H1 (cell line): ENCODE data around the gene PTH1R. TPM values are rescaled to one million over a fixed set of nuclear protein-coding genes. Genes with fewer than 3 reads are reported as not detected.

Source experiments
- CTCF ChIA-PET: fragments of 300-600 bp; sonication (Branson Sonifier 250); formaldehyde crosslinking; loops from one replicate; lab custom pipeline; 2021; ENCODE audit not compliant: partially characterized antibody; lab: Charles Lee
- POLR2A ChIA-PET: fragments of 300-600 bp; sonication (Branson Sonifier 250); formaldehyde crosslinking; loops from one replicate; lab custom pipeline; 2021; ENCODE audit warnings: inconsistent platforms; ENCODE audit not compliant: partially characterized antibody; lab: Charles Lee
- DNase-seq, 2 experiments: peaks; one replicate each; pipeline versions ENCODE4 v3.0.0 to v3.0.0-alpha.2; 2010 to 2022; ENCODE audit warnings: low spot score in 2 of 2, low read depth in 1 of 2, mixed read lengths in 1 of 2
- FAIRE-seq: peaks from 2 replicates; lab custom pipeline; 2011; peaks lifted over from hg19 to GRCh38; lab: Jason Lieb, UNC
- H2AFZ ChIP-seq: 2 replicates; pipeline ENCODE4 v1.8.1; 2012; ENCODE audit warnings: low read length, inconsistent platforms
- H2AK5ac ChIP-seq: 2 replicates; pipeline ENCODE4 v1.6.1; 2013; ENCODE audit warnings: low read depth, low read length
- H2BK120ac ChIP-seq: replicated peaks from 2 replicates; pipeline ENCODE3; 2013; ENCODE audit warnings: low read depth, low read length, inconsistent platforms
- H2BK12ac ChIP-seq: 2 replicates; pipeline ENCODE4 v1.6.1; 2013; ENCODE audit warnings: low read depth, low read length
- H2BK15ac ChIP-seq: 2 replicates; pipeline ENCODE4 v1.6.1; 2013; ENCODE audit warnings: low read length
- H2BK20ac ChIP-seq: 2 replicates; pipeline ENCODE4 v1.6.1; 2013; ENCODE audit warnings: low read length
- H2BK5ac ChIP-seq: 2 replicates; pipeline ENCODE4 v1.6.1; 2013; ENCODE audit warnings: low read depth, low read length
- H3K14ac ChIP-seq: 2 replicates; pipeline ENCODE4 v1.6.1; 2013; ENCODE audit warnings: inconsistent platforms; ENCODE audit not compliant: insufficient read length
- H3K18ac ChIP-seq: 2 replicates; pipeline ENCODE4 v1.6.1; 2013; ENCODE audit warnings: low read length; ENCODE audit errors: extremely low read depth
- H3K23ac ChIP-seq: 2 replicates; pipeline ENCODE4 v1.6.1; 2013; ENCODE audit warnings: inconsistent platforms; ENCODE audit not compliant: insufficient read length
- H3K23me2 ChIP-seq: 2 replicates; pipeline ENCODE4 v1.6.1; 2013; ENCODE audit warnings: low read depth, low read length
- H3K27ac ChIP-seq: 2 replicates; pipeline ENCODE4 v1.6.1; 2011; ENCODE audit warnings: low read depth, low read length, inconsistent platforms
- H3K27me3 ChIP-seq, 4 experiments: replicated peaks in 1 of 4; 1 replicate in 1 of 4; 2 replicates in 3 of 4; pipeline versions ENCODE4 v1.6.1 to v1.8.1; 2011 to 2013; ENCODE audit warnings: low read length in 3 of 4, mild to moderate bottlenecking in 3 of 4, inconsistent platforms in 2 of 4, mixed read lengths in 2 of 4, moderate library complexity in 1 of 4; ENCODE audit not compliant: control insufficient read depth in 3 of 4, insufficient read depth in 3 of 4; ENCODE audit errors: extremely low read depth in 1 of 4
- H3K36me3 ChIP-seq, 4 experiments: 2 replicates each; pipeline versions ENCODE4 v1.6.1 to v1.8.1; 2011 to 2013; ENCODE audit warnings: mild to moderate bottlenecking in 4 of 4, low read length in 3 of 4, moderate library complexity in 2 of 4, control low read depth in 1 of 4, inconsistent platforms in 1 of 4; ENCODE audit not compliant: insufficient read depth in 4 of 4, control insufficient read depth in 2 of 4
- H3K4ac ChIP-seq: replicated peaks from 2 replicates; pipeline ENCODE3; 2013; ENCODE audit warnings: low read length, low read depth, mixed read lengths, inconsistent platforms; ENCODE audit not compliant: insufficient read length
- H3K4me1 ChIP-seq, 4 experiments: replicated peaks in 1 of 4; 1 replicate in 1 of 4; 2 replicates in 3 of 4; pipeline versions ENCODE4 v1.6.1 to v1.8.1; 2011 to 2013; ENCODE audit warnings: low read length in 3 of 4, inconsistent platforms in 2 of 4, mixed read lengths in 1 of 4; ENCODE audit not compliant: insufficient read depth in 4 of 4, control insufficient read depth in 3 of 4
- H3K4me2 ChIP-seq, 2 experiments: 2 replicates each; pipeline versions ENCODE4 v1.6.1 to v1.8.1; 2011 to 2013; ENCODE audit warnings: low read depth in 2 of 2, low read length in 2 of 2, control low read depth in 1 of 2, inconsistent platforms in 1 of 2, mild to moderate bottlenecking in 1 of 2; ENCODE audit not compliant: insufficient read depth in 1 of 2
- H3K4me3 ChIP-seq, 4 experiments: fragments of 200-600, 300-600 bp in 1 of 4; sonication (generic), shearing (Covaris generic), sonication (Bioruptor Twin) in 1 of 4; 2 replicates each; pipeline versions ENCODE4 v1.5.1 to v1.8.1; 2011 to 2016; ENCODE audit warnings: low read length in 4 of 4, low read depth in 3 of 4, control low read depth in 2 of 4, inconsistent platforms in 2 of 4, mild to moderate bottlenecking in 2 of 4, mixed read lengths in 1 of 4, moderate library complexity in 1 of 4; ENCODE audit not compliant: insufficient read depth in 2 of 4; ENCODE audit errors: extremely low read depth in 1 of 4
- H3K56ac ChIP-seq: replicated peaks from 2 replicates; pipeline ENCODE3; 2013; ENCODE audit warnings: low read depth, mild to moderate bottlenecking, mixed read lengths, low read length, inconsistent platforms; ENCODE audit not compliant: insufficient read length
- H3K79me1 ChIP-seq: 2 replicates; pipeline ENCODE4 v1.6.1; 2013; ENCODE audit warnings: low read depth, low read length, control low read depth
- H3K79me2 ChIP-seq, 2 experiments: 2 replicates each; pipeline versions ENCODE4 v1.6.1 to v1.8.1; 2012 to 2013; ENCODE audit warnings: low read length in 2 of 2, mild to moderate bottlenecking in 2 of 2, inconsistent platforms in 1 of 2; ENCODE audit not compliant: insufficient read depth in 2 of 2, control insufficient read depth in 1 of 2
- H3K9ac ChIP-seq, 4 experiments: replicated peaks in 1 of 4; 1 replicate in 1 of 4; 2 replicates in 3 of 4; pipeline versions ENCODE4 v1.6.1 to v1.8.1; 2011 to 2013; ENCODE audit warnings: low read depth in 3 of 4, low read length in 3 of 4, control low read depth in 2 of 4, mild to moderate bottlenecking in 2 of 4, moderate library complexity in 2 of 4, inconsistent platforms in 1 of 4; ENCODE audit errors: extremely low read depth in 1 of 4
- H3K9me3 ChIP-seq, 2 experiments: 2 replicates each; pipeline versions ENCODE4 v1.6.1 to v1.8.1; 2012 to 2013; ENCODE audit warnings: mild to moderate bottlenecking in 2 of 2, moderate library complexity in 2 of 2, control low read depth in 1 of 2, inconsistent platforms in 1 of 2, low read depth in 1 of 2, low read length in 1 of 2, mixed read lengths in 1 of 2; ENCODE audit not compliant: insufficient read depth in 2 of 2
- H4K20me1 ChIP-seq, 2 experiments: replicated peaks in 1 of 2; 2 replicates each; pipeline versions ENCODE3 to v1.8.1; 2011 to 2013; ENCODE audit warnings: inconsistent platforms in 2 of 2, low read length in 2 of 2, mild to moderate bottlenecking in 1 of 2; ENCODE audit not compliant: insufficient read depth in 2 of 2, control insufficient read depth in 1 of 2
- H4K5ac ChIP-seq: 2 replicates; pipeline ENCODE4 v1.6.1; 2013; ENCODE audit warnings: low read length, low read depth, mixed read lengths, inconsistent platforms; ENCODE audit not compliant: insufficient read length
- H4K8ac ChIP-seq: 2 replicates; pipeline ENCODE4 v1.8.0; 2013; ENCODE audit warnings: mild to moderate bottlenecking, moderate library complexity, low read length, inconsistent platforms; ENCODE audit not compliant: insufficient read depth; ENCODE audit errors: extremely low read depth
- H4K91ac ChIP-seq: replicated peaks from 2 replicates; pipeline ENCODE3; 2013; ENCODE audit warnings: low read length, mixed read lengths, inconsistent platforms; ENCODE audit not compliant: insufficient read length
- CBX5 ChIP-seq: fragments of 300-800, 300-1000 bp; sonication (generic); IDR thresholded peaks from 2 replicates; pipeline ENCODE4 v1.7.1; 2016; ENCODE audit warnings: antibody characterized with exemption, low read length, low read depth
- CREB1 ChIP-seq: IDR thresholded peaks from 2 replicates; pipeline ENCODE4 v1.6.1; 2012; ENCODE audit warnings: inconsistent platforms
- EGR1 ChIP-seq: IDR thresholded peaks from 2 replicates; pipeline ENCODE4 v1.6.1; 2011; ENCODE audit warnings: low read depth, low read length, borderline replicate concordance
- GTF2F1 ChIP-seq: IDR thresholded peaks from 2 replicates; pipeline ENCODE4 v1.6.1; 2012; ENCODE audit warnings: low read depth, low read length, improper control_type of control experiment, borderline replicate concordance
- JUN ChIP-seq: IDR thresholded peaks from 2 replicates; pipeline ENCODE4 v1.6.1; 2011; ENCODE audit warnings: low read depth, mild to moderate bottlenecking, improper control_type of control experiment, low read length
- NANOG ChIP-seq: IDR thresholded peaks from 2 replicates; pipeline ENCODE4 v1.6.1; 2011; ENCODE audit warnings: low read length, low read depth, mild to moderate bottlenecking, inconsistent platforms; ENCODE audit not compliant: insufficient read depth, poor library complexity, severe bottlenecking
- POU5F1 ChIP-seq: IDR thresholded peaks from 2 replicates; pipeline ENCODE4 v1.6.1; 2011; ENCODE audit warnings: low read depth, mild to moderate bottlenecking, low read length, moderate library complexity
- SIRT6 ChIP-seq: IDR thresholded peaks from one replicate; pipeline ENCODE4 v1.7.1; 2012; ENCODE audit warnings: low read length, inconsistent platforms
- TBP ChIP-seq: IDR thresholded peaks from 2 replicates; pipeline ENCODE4 v1.6.1; 2011; ENCODE audit warnings: low read depth, low read length, improper control_type of control experiment
- TCF12 ChIP-seq: IDR thresholded peaks from 2 replicates; pipeline ENCODE4 v1.6.1; 2011; ENCODE audit warnings: low read depth, mild to moderate bottlenecking, low read length
- YY1 ChIP-seq: IDR thresholded peaks from 2 replicates; pipeline ENCODE4 v1.6.1; 2011; ENCODE audit warnings: low read depth, mild to moderate bottlenecking, low read length
- ZNF274 ChIP-seq: IDR thresholded peaks from 2 replicates; pipeline ENCODE4 v1.7.0; 2012; ENCODE audit warnings: low read length, borderline replicate concordance; ENCODE audit errors: extremely low read depth
- WGBS, 2 experiments: shearing (Covaris generic) in 1 of 2; methylation state at CpG; one replicate each; pipeline versions ENCODE4 v1.1.6 to v1.1.7; 2013 to 2015; ENCODE audit warnings: low lambda C conversion rate in 2 of 2, mixed read lengths in 2 of 2, inconsistent platforms in 1 of 2, low coverage in 1 of 2, missing lambda C conversion rate in 1 of 2; ENCODE audit not compliant: insufficient replicate concordance in 2 of 2, insufficient coverage in 1 of 2, insufficient read length in 1 of 2; ENCODE audit errors: extremely low coverage in 1 of 2, missing lambda C conversion rate in 1 of 2; 5-methylcytosine and 5-hydroxymethylcytosine counted together
- polyA plus RNA-seq, 7 experiments: library from polyadenylated mRNA; depleted of rRNA in 3 of 7; stranded (reverse) in 5 of 7; unstranded in 2 of 7; fragments of >200 nt in 5 of 7; fragments of 200-250 nt in 2 of 7; gene quantifications; 1 replicate in 5 of 7; 2 replicates in 1 of 7; 4 replicates in 1 of 7; pipeline versions ENCODE4 v1.2.1 to v1.2.3, GENCODE V29; 2011 to 2013; ENCODE audit warnings: missing spikeins in 2 of 7, mixed read lengths in 2 of 7
- total RNA-seq: library from RNA; stranded (reverse); fragmentation: NEBNext Ultra II Directional; extraction: Animal tissue kit (Norgen Biotek cat#: 25700); gene quantifications from 2 replicates; pipeline ENCODE4 v1.2.1, GENCODE V29; 2021
- TF ChIP-seq, protein P1 (sequence below): IDR thresholded peaks from 2 replicates; pipeline ENCODE4 v1.6.1; 2011; ENCODE audit warnings: low read depth, mild to moderate bottlenecking, low read length; ENCODE audit not compliant: insufficient read depth
- TF ChIP-seq, protein P2 (sequence below): IDR thresholded peaks from 2 replicates; pipeline ENCODE4 v1.6.1; 2012; ENCODE audit warnings: inconsistent platforms

PTH1R gene
- total and polyA plus RNA-seq, 2 of the 8 experiments (the other 6 are each of a cell fraction or from before 2014, with no cell fraction given) = 0.57 to 1.5 TPM

DNA sequence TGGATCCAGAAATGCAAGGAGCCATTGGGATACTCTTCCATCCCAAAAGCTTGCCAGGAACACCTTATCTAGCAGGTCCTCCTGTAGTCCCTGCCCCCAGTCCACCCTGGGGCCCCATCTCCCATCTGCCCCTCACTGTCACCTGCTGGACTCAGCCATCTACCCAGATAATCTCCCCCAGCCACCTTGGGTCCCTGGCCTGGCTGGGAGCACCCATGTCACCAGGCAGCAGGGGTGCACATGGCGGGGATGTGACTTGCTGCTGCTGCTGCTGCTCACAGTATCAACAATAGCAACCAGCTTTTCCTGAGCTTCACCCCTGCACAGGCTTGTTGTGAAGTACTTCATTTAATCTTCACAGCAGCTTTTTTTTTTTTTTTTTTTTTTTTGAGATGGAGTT is 12.6 kb downstream of the PTH1R start:
- Histone ChIP-seq H2BK12ac (no peak overlapping the region), H2AFZ (no peak overlapping the region), H3K4ac (no peak overlapping the region), H3K23me2 (peaks cover 4% of the 10 kb centered on the region; the same call in 1 of the 2 replicates), H3K14ac (no peak overlapping the region), H4K91ac (no peak overlapping the region), H3K4me3 (no peak overlapping the region), H4K8ac (no peak overlapping the region), H2BK15ac (no peak overlapping the region), H4K5ac (no peak overlapping the region), H3K9me3 (no peaks in the 10 kb centered on the region), H4K20me1 (peaks cover 0 to 5% of the 10 kb centered on the region in 2 experiments), H2BK120ac (no peak overlapping the region), H3K27me3 (peaks cover 25 to 76% (median 62%) of the 10 kb centered on the region in 4 experiments), H3K18ac (no peak overlapping the region), H3K56ac (no peak overlapping the region), H3K4me1 (peaks cover 4 to 22% (median 17%) of the 10 kb centered on the region in 4 experiments), H3K79me2 (no peaks in the 10 kb centered on the region), H3K23ac (no peak overlapping the region), H2BK5ac (no peak overlapping the region), H2BK20ac (no peak overlapping the region), H3K27ac (no peak overlapping the region), H3K9ac (no peak overlapping the region), H2AK5ac (no peak overlapping the region), H3K4me2 (no peak overlapping the region), H3K79me1 (no peaks in the 10 kb centered on the region), H3K36me3 (no peaks in the 10 kb centered on the region)
- no peak for DNase-seq
- WGBS, 2 experiments = 93% methylated on average over 1 of the region's 1 CpG; no CpG with 5 or more reads in 1 of the 2 experiments
- ChIA-PET POLR2A (interaction anchor here (1.0 kb wide), 1 partner anchor 10 kb away, joined by 4 read pairs; no protein-coding TSS in a partner anchor), CTCF (interaction anchor here (0.5 to 13.3 kb wide), 13 partner anchors 8 to 614 kb away, joined by 3 to 91 read pairs (median 4); partner anchors contain the start of gene PTH1R)
- no peak for FAIRE-seq
- TF ChIP-seq TBP (no peak), EGR1 (no peak), CBX5 (no peak), SIRT6 (no peak), POU5F1 (no peak), GTF2F1 (no peak), JUN (no peak), ZNF274 (no peak), TCF12 (no peak), YY1 (no peak), CREB1 (no peak), NANOG (no peak)
- TF ChIP-seq, protein P1, sequence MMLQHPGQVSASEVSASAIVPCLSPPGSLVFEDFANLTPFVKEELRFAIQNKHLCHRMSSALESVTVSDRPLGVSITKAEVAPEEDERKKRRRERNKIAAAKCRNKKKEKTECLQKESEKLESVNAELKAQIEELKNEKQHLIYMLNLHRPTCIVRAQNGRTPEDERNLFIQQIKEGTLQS = no peak
- TF ChIP-seq, protein P2, sequence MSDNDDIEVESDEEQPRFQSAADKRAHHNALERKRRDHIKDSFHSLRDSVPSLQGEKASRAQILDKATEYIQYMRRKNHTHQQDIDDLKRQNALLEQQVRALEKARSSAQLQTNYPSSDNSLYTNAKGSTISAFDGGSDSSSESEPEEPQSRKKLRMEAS = no peak
